Mononuclear cell (primary cell): ENCODE data around the gene SF3A2. TPM values are rescaled to one million over a fixed set of nuclear protein-coding genes. Genes with fewer than 3 reads are reported as not detected.

Experiments used
- H3K27me3 ChIP-seq: 2 replicates; pipeline ENCODE4 v1.6.0; 2011; ENCODE audit warnings: low read length, control low read depth; ENCODE audit not compliant: insufficient read depth
- H3K4me1 ChIP-seq: 2 replicates; pipeline ENCODE4 v1.5.1; 2011; ENCODE audit warnings: mild to moderate bottlenecking, low read length, control low read depth; ENCODE audit not compliant: insufficient read depth
- H3K4me3 ChIP-seq: 2 replicates; pipeline ENCODE4 v1.5.1; 2011; ENCODE audit warnings: mild to moderate bottlenecking, low read length, moderate library complexity
- H3K9me3 ChIP-seq: 2 replicates; pipeline ENCODE4 v1.5.1; 2011; ENCODE audit warnings: low read depth, mild to moderate bottlenecking, control low read depth, low read length
- total RNA-seq: library from RNA; depleted of rRNA; stranded (reverse); fragments of >200 nt; gene quantifications from one replicate; pipeline ENCODE4 v1.2.3, GENCODE V29; 2012

SF3A2 gene
- total RNA-seq, 1 donor: 68.1 TPM

DNA sequence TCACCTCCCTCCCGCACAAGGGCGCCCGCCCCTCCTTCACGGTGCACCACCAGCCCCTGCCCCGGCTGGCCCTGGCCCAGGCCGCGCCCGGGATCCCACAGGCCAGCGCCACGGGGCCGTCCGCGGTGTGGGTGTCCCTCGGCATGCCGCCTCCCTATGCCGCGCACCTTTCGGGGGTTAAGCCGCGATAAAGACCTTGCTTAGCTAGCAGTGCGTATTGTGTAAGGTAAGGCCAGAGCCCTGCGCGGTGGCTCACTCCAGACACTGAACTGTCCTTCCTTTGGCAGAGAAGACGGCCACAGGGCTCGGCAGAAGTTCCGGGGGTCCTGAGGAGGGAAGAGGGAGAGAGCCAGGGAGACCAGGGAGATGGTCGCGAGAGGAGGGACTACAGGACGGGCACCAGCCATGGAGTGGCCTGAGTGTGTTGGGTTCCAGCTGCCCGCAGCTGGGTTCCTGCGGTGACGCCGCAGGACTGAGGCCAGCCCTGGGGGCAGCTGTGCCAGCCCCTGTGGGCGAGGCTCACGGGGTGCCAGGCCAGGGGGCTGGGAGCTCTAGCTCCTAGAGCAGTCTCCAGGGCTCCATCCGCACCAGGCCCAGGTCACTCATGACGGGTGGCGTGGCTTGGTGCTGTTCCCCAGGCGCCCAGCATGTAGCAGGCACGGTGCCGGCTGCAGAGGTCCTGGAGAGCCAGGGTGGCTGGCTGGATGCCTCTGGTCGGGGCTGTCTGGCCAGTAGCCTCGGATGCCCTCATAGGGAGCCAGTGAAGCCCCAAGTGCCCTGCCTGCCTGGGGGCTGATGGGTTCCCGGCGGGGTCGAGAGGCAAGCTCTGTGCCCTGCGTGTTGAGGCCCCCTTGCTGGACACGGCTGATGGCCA lies 8.2 kb upstream of the SF3A2 start:
- Histone ChIP-seq H3K9me3 (no peaks in the 10 kb centered on the region), H3K27me3 (no peaks in the 10 kb centered on the region), H3K4me1 (no peaks in the 10 kb centered on the region), H3K4me3 (no peak overlapping the region)

DNA sequence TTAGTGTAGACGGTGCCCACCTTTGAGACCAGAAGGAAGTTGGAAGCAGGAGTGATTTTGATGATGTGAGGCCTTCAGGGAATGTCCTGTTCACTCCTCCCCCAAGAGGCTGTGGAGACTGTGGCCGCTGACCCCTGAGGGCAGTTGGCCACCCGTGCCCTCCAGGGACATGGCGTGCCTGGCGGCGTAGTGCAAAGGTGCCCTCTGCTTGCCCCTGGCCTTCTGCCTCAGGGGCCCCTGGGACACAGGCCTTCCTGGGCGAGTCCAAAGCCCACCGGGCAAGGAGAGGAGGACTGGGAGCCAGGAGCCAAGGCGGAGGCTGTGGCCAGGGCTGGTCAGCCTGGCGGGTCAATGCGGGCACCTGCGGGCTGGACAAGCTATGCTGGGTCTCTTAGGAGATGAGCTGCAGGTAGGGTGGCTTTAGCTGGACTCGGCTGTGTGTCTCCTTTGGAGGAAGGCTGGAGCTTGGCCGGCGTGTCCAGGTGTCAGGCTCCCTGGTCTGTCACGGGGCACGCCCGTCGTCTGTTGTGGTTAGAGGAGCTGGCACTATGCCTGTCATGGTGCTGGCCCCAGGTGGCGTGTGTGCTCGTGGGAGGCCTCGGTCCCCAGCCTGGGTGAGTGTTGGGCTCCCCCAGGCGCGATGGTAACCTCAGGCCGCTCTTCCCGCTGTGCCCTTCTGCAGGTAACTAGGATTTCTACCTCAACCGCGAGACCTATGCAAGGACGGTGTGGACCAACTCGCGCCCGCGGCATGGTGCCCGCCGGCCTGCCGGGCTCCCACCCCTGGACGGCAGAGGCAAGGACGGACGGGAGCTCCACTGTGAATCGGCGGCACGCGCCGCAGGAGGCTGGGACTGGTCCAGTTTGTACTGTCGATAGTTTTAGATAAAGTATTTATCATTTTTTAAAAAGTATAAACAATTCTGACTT lies 7.3 kb upstream of the SF3A2 start:
- H3K4me1 ChIP-seq: peaks cover 7% of the 10 kb centered on the region
- H3K4me3 ChIP-seq: no peak overlapping the region
- no peaks in the 10 kb centered on the region for H3K9me3 ChIP-seq
- H3K27me3 ChIP-seq: no peaks in the 10 kb centered on the region

GRCh38 chr19:2230033-2230531 lies 6.5 kb upstream of the SF3A2 start:
- Histone ChIP-seq H3K27me3 (no peaks in the 10 kb centered on the region), H3K4me3 (no peak overlapping the region), H3K4me1 (peaks cover 15% of the 10 kb centered on the region), H3K9me3 (no peaks in the 10 kb centered on the region)

DNA sequence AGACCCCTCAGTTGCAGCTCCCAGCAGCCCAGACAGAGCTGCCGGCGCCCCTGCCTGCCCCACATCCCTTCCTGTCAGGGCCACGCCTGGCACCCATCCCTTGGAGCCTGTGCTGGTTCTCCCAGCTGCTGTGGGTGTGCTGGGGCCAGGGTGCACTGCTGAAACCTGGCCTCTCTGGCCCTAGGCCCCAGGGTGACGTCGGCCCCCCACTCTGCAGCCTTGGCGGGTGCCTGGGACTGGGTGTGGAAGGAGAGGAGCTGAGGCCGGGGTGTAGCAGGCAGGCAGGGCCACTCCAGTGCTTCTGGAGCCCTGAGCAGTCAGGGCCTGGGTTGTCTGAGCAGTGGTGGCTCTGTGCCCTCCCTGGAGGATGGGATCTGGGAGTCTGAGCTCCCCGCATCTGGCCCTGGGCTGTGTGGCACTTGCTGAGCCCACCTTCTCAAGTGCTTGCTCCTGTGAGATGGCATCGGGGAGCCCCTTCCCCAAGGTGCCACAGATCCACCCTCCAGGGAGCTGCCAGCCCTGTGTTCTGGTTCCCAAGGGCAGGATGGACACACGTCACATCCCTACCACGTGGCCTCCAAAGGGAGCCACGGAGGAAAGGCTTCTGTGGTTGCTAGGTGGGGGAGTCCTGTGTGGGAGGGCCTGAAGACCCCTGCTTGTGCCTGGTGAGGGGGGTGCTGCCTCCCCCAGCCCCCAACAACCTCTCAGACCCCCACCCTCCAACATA lies 5.7 kb upstream of the SF3A2 start:
- Histone ChIP-seq H3K27me3 (no peaks in the 10 kb centered on the region), H3K4me3 (no peak overlapping the region), H3K4me1 (peaks cover 20% of the 10 kb centered on the region), H3K9me3 (no peaks in the 10 kb centered on the region)

DNA sequence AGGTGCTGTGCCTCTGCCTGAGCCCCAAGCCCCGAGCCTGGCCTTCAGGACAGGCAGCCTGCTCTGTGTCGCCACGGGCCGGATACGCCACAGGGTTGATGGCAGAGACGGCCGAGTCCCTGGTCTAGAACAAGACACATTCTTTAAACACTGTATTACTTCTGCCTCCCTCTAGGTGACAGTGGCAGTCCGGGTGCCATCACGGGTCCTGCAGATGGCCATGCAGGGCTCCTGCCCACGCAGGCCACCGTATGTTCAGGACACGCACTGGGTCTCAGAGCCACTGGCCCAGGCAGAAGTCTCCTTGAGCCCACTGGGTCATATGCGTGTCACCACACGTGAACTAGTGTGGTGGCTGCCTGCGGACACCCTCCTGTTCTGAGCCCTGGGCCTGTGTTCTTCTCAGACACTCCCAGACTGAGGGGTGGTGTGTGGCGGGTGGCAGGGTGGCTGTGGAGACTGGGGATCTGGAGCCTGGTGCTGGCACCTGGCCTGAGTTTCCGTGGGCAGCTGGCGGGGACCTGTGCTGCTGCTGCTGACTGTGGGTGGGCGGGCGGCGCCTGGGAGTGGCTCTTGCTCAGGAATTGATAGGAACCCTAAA lies 4.9 kb upstream of the SF3A2 start:
- no peaks in the 10 kb centered on the region for H3K27me3 ChIP-seq
- no peaks in the 10 kb centered on the region for H3K9me3 ChIP-seq
- peaks cover 20% of the 10 kb centered on the region for H3K4me1 ChIP-seq
- no peak overlapping the region for H3K4me3 ChIP-seq

GRCh38 chr19:2232286-2233151 lies 4.1 kb upstream of the SF3A2 start:
- H3K27me3 ChIP-seq: no peaks in the 10 kb centered on the region
- no peaks in the 10 kb centered on the region for H3K9me3 ChIP-seq
- H3K4me3 ChIP-seq: no peak overlapping the region
- H3K4me1 ChIP-seq: peaks cover 25% of the 10 kb centered on the region

DNA sequence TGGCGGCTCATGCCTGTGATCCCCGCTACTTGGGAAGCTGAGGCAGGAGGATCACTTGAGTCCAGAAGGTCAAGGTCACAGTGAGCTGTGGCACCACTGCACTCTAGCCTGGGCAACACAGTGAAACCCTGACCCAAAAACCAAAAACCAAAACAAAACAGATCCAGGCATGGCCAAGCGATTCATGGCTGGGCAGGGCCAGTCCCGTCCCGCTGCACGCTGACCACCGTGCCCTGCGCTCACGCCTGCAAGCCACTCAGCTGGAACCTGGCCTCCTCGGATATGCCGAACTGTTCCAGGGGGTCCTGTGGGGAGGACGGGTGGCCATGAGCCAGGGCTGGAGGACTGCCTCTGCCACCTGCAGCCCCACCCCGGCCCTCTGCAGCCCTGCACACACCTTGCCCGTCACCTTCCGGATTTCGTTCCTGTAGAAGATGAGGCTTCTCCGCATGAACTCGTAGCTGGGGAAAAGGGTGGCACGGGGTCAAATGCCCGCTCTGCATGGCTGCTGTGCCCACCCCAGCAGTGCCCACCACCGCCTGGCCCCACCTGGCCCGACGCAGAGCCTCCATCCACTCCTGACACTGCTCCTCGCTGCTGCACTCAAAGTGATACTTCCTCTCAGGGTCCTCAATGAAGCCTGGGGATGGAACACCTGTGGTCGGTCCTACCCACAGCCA lies 2.9 kb upstream of the SF3A2 start:
- no peaks in the 10 kb centered on the region for H3K27me3 ChIP-seq
- H3K4me3 ChIP-seq: no peak overlapping the region
- peaks cover 37% of the 10 kb centered on the region for H3K4me1 ChIP-seq

GRCh38 chr19:2234996-2235380 lies 1.6 kb upstream of the SF3A2 start:
- peak overlapping the region; percentile 45 for H3K4me3 ChIP-seq
- H3K9me3 ChIP-seq: no peaks in the 10 kb centered on the region
- H3K27me3 ChIP-seq: no peaks in the 10 kb centered on the region
- H3K4me1 ChIP-seq: peaks cover 49% of the 10 kb centered on the region

More for the DNA sequence above, 2.9 kb upstream of the SF3A2 start:
- H3K9me3 ChIP-seq: no peaks in the 10 kb centered on the region

DNA sequence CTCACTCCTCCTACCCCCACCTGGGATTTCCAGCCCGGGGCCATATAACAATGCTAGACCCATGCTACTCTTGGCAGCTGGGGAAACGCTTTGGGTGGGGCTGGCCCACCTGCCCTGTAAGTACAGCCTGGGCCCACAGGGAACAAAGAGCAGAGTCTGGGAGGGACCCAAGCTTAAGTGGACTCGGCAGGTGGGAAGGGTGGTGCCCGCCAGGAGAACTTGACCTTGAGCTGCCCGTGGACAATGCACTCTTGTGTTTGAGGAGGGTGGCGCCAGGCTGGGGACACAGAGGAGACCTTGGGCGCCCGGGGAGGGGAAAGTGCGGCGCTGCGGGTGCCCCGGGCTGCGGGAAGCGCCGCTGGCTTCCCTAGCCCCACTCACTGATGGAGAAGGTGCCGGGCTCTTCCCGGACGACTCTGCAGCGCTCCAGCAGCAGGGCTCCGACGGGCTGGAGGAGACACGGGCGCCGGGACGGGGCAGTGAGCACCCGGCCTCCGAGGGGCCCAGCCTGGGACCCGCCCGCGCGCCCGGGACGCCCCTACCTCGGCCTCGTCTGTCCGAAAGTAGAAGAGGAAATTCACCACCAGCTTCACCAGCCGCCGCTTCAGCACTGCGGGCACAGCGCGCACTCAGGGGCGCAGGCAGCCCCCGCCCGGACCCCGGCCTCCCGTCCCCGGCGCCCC lies 1.1 kb upstream of the SF3A2 start:
- peak overlapping the region; percentile 45 for H3K4me3 ChIP-seq

DNA sequence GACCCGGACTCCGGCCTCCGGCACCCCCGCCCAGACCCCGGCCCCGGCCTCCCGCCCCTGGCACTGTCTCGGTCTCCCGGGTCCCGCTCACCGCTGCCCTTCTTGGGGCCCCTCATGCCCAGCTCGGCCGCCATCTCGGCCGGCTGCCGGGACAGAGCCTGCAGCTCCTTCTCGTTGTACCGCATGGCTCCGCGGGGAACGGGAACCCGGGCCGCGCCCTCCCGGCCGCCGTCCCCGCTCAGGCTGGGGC lies 635 bp upstream of the SF3A2 start:
- Histone ChIP-seq H3K27me3 (no peaks in the 10 kb centered on the region), H3K9me3 (no peaks in the 10 kb centered on the region), H3K4me1 (peaks cover 59% of the 10 kb centered on the region), H3K4me3 (peak overlapping the region; percentile 45)

More for the DNA sequence above, 1.1 kb upstream of the SF3A2 start:
- Histone ChIP-seq H3K27me3 (no peaks in the 10 kb centered on the region), H3K9me3 (no peaks in the 10 kb centered on the region), H3K4me1 (peaks cover 55% of the 10 kb centered on the region)

GRCh38 chr19:2237051-2237868 lies 636 bp downstream of the SF3A2 start:
- H3K27me3 ChIP-seq: no peaks in the 10 kb centered on the region
- no peaks in the 10 kb centered on the region for H3K9me3 ChIP-seq
- peak overlapping the region; percentile 45 for H3K4me3 ChIP-seq
- H3K4me1 ChIP-seq: peaks cover 72% of the 10 kb centered on the region

GRCh38 chr19:2237869-2238153 lies 1.2 kb downstream of the SF3A2 start:
- H3K27me3 ChIP-seq: no peaks in the 10 kb centered on the region
- H3K4me3 ChIP-seq: no peak overlapping the region
- H3K9me3 ChIP-seq: no peaks in the 10 kb centered on the region
- H3K4me1 ChIP-seq: peaks cover 77% of the 10 kb centered on the region
